HCT116 (cell line): ENCODE measurements around the gene HOOK1. TPM values are rescaled to one million over a fixed set of nuclear protein-coding genes. Genes with fewer than 3 reads are reported as not detected.

Experiments
- ATAC-seq: fragments of 200-7000 bp; cut with Tn5 transposase; 2 replicates; pipeline ENCODE4 v1.9.1; 2020; ENCODE audit warnings: mild to moderate bottlenecking, moderate library complexity
- BruUV-seq: library from RNA; stranded (reverse); fragments of 400-500 nt; replicated peaks from 2 replicates; lab custom pipeline; 2021; lab: Mats Ljungman, UMichigan
- CTCF ChIA-PET: fragments of 300-600 bp; sonication (Branson Sonifier 250); formaldehyde crosslinking; loops from one replicate; lab custom pipeline; 2021; ENCODE audit warnings: antibody characterized with exemption; lab: Charles Lee
- POLR2A ChIA-PET: fragments of 300-600, 350-600 bp; sonication (Branson Sonifier 250); formaldehyde crosslinking; loops from one replicate; lab custom pipeline; 2021; ENCODE audit warnings: antibody characterized with exemption; lab: Charles Lee
- RAD21 ChIA-PET, 2 experiments: fragments of 300-600 bp; sonication (Branson Sonifier 250); formaldehyde crosslinking; loops; one replicate each; lab custom pipeline; 2023; ENCODE audit warnings: low total read pairs in 2 of 2; ENCODE audit not compliant: uncharacterized antibody in 2 of 2, unreplicated experiment in 2 of 2, low non-redundant PET in 1 of 2; lab: Charles Lee
- DNase-seq: peaks from one replicate; pipeline ENCODE4 v3.0.0-alpha.2; 2010; ENCODE audit warnings: low read depth, low spot score
- H2AFZ ChIP-seq: fragments of 200-600 bp; shearing (Covaris generic), sonication (generic); 2 replicates; pipeline ENCODE4 v1.6.1; 2017; ENCODE audit warnings: low read depth, mixed run types, mixed read lengths, antibody characterized with exemption, low read length; ENCODE audit not compliant: poor library complexity, severe bottlenecking
- H3K27ac ChIP-seq: 2 replicates; pipeline ENCODE4 v1.5.1; 2012; ENCODE audit warnings: low read depth, low read length
- H3K27me3 ChIP-seq: fragments of 200-600 bp; sonication (generic); 2 replicates; pipeline ENCODE4 v1.6.1; 2016; ENCODE audit warnings: mixed run types, low read length, mixed read lengths; ENCODE audit not compliant: insufficient read depth
- H3K36me3 ChIP-seq, 2 experiments: fragments of 200-500 bp in 1 of 2; fragments of 200-600 bp in 1 of 2; sonication (Bioruptor generic) in 1 of 2; sonication (generic) in 1 of 2; 2 replicates each; pipeline versions ENCODE4 v1.5.1 to v1.6.1; 2014 to 2016; ENCODE audit warnings: low read length in 2 of 2, inconsistent platforms in 1 of 2, mixed read lengths in 1 of 2, mixed run types in 1 of 2; ENCODE audit not compliant: insufficient read depth in 2 of 2, control insufficient read depth in 1 of 2
- H3K4me1 ChIP-seq, 2 experiments: fragments of 200-600 bp in 1 of 2; sonication (generic) in 1 of 2; 2 replicates each; pipeline versions ENCODE4 v1.5.1 to v1.6.1; 2012 to 2017; ENCODE audit warnings: low read length in 2 of 2, inconsistent platforms in 1 of 2, mild to moderate bottlenecking in 1 of 2, mixed read lengths in 1 of 2, mixed run types in 1 of 2, moderate library complexity in 1 of 2; ENCODE audit not compliant: insufficient read depth in 2 of 2, control insufficient read depth in 1 of 2
- H3K4me2 ChIP-seq: fragments of 200-600 bp; sonication (generic); 2 replicates; pipeline ENCODE4 v1.6.1; 2017; ENCODE audit warnings: mixed run types, low read length, mixed read lengths
- H3K4me3 ChIP-seq, 2 experiments: fragments of 200-600 bp in 1 of 2; sonication (generic) in 1 of 2; replicated peaks in 1 of 2; 2 replicates each; pipeline ENCODE4 v1.5.1; 2011 to 2016; ENCODE audit warnings: low read length in 2 of 2, control low read depth in 1 of 2, low read depth in 1 of 2, mild to moderate bottlenecking in 1 of 2, mixed read lengths in 1 of 2, mixed run types in 1 of 2
- H3K79me2 ChIP-seq: fragments of 200-600 bp; sonication (generic); 2 replicates; pipeline ENCODE4 v1.6.1; 2017; ENCODE audit warnings: mild to moderate bottlenecking, mixed run types, low read length, moderate library complexity, mixed read lengths; ENCODE audit not compliant: insufficient read depth
- H3K9ac ChIP-seq: fragments of 200-600 bp; sonication (generic); 2 replicates; pipeline ENCODE4 v1.6.1; 2016; ENCODE audit warnings: low read length, mixed read lengths
- H3K9me2 ChIP-seq: fragments of 200-600 bp; sonication (generic), shearing (Covaris generic); 2 replicates; pipeline ENCODE4 v1.6.1; 2017; ENCODE audit warnings: mixed run types, mild to moderate bottlenecking, moderate library complexity; ENCODE audit not compliant: insufficient read depth
- H3K9me3 ChIP-seq, 2 experiments: fragments of 200-500 bp in 1 of 2; fragments of 200-600 bp in 1 of 2; sonication (Bioruptor generic) in 1 of 2; sonication (generic) in 1 of 2; 2 replicates each; pipeline ENCODE4 v1.6.1; 2014 to 2017; ENCODE audit warnings: low read length in 2 of 2, mixed read lengths in 2 of 2, inconsistent platforms in 1 of 2, low read depth in 1 of 2, mild to moderate bottlenecking in 1 of 2, mixed run types in 1 of 2, moderate library complexity in 1 of 2; ENCODE audit not compliant: control insufficient read depth in 1 of 2, insufficient read depth in 1 of 2
- H4K20me1 ChIP-seq: fragments of 200-600 bp; sonication (generic), shearing (Covaris generic); 2 replicates; pipeline ENCODE4 v1.6.1; 2017; ENCODE audit warnings: mixed run types, mild to moderate bottlenecking, moderate library complexity; ENCODE audit not compliant: insufficient read depth
- EGR1 ChIP-seq: IDR thresholded peaks from 2 replicates; pipeline ENCODE4 v1.6.1; 2012; ENCODE audit warnings: low read depth
- EZH2 ChIP-seq: fragments of 200-600 bp; sonication (generic); IDR thresholded peaks from 2 replicates; pipeline ENCODE4 v1.6.1; 2017; ENCODE audit warnings: antibody characterized with exemption, mixed run types
- JUND ChIP-seq: IDR thresholded peaks from 2 replicates; pipeline ENCODE4 v1.6.1; 2012
- ZFX ChIP-seq: fragments of 450-650 bp; IDR thresholded peaks from 2 replicates; pipeline ENCODE4 v1.6.1; 2017
- ZNF274 ChIP-seq: fragments of 200-500 bp; sonication (Bioruptor generic); IDR thresholded peaks from 2 replicates; pipeline ENCODE4 v1.6.1; 2014; ENCODE audit warnings: mild to moderate bottlenecking, low read depth, low read length, inconsistent platforms
- intact Hi-C: fragments of 100-400 bp; cut with micrococcal nuclease; formaldehyde crosslinking; loops from 2 replicates; pipeline ENCODE4 v1.10.0; 2022
- total RNA-seq: library from RNA; stranded (reverse); gene quantifications from one replicate; pipeline ENCODE4 v1.2.1, GENCODE V29; 2021; ENCODE audit not compliant: unreplicated experiment
- TF ChIP-seq, protein P1 (sequence below): IDR thresholded peaks from 2 replicates; pipeline ENCODE4 v1.6.1; 2012
- TF ChIP-seq, protein P2 (sequence below): IDR thresholded peaks from 2 replicates; pipeline ENCODE4 v1.6.1; 2012; ENCODE audit warnings: low read depth

HOOK1 gene
- total RNA-seq, 1 experiment from 2014 or later, result 30.9 TPM

DNA sequence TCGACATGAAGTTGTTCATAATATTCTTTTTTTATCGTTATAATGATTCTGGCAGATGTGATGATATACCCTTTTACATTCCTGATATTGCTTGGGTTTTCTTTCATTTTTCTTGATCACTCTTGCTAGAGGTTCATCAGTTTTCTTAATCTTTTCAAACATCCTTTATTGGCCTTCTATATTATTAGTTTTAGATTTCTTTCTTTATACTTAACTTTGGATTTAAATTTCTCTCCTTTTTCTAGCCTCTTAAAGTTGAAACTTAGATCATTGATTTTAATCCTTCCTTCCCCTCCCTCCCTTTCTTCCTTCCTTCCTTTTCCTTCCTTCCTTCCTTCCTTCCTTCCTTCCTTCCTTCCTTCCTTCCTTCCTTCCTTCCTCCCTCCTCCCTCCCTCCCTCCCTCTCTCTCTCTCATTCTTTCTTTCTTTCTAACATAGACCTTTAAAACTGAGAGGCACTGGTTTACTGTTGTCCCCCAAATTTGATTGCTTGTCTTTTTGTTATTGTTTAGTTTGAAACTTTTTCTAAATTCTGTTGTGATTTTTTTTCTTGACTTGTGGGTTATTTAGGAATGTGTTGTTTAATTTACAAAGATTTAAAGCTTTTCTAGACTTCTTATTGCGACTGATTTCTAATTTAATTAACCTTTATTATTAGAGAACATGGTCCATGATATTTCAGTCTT, 31.6 kb downstream of the HOOK1 start:
- POLR2A ChIA-PET, result no interaction called here

More for the DNA sequence above, 31.6 kb downstream of the HOOK1 start:
- CTCF ChIA-PET, result no interaction called here
- Histone ChIP-seq H3K27me3 (no peaks in the 10 kb centered on the region), H4K20me1 (no peaks in the 10 kb centered on the region), H3K79me2 (no peaks in the 10 kb centered on the region), H2AFZ (no peak overlapping the region), H3K9me2 (no peaks in the 10 kb centered on the region), H3K36me3 (peaks cover 6 to 16% of the 10 kb centered on the region in 2 experiments; a peak in 2 of 4 replicates), H3K9me3 (no peaks in the 10 kb centered on the region), H3K27ac (no peak overlapping the region), H3K4me3 (no peak overlapping the region), H3K4me2 (no peak overlapping the region), H3K9ac (no peak overlapping the region), H3K4me1 (no peaks in the 10 kb centered on the region)
- ATAC-seq (no peak), DNase-seq (no peak)
- RAD21 ChIA-PET, result no interaction called here
- intact Hi-C loops, result no loop called here
- TF ChIP-seq, protein P1, sequence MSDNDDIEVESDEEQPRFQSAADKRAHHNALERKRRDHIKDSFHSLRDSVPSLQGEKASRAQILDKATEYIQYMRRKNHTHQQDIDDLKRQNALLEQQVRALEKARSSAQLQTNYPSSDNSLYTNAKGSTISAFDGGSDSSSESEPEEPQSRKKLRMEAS, result no peak
- TF ChIP-seq, protein P2, sequence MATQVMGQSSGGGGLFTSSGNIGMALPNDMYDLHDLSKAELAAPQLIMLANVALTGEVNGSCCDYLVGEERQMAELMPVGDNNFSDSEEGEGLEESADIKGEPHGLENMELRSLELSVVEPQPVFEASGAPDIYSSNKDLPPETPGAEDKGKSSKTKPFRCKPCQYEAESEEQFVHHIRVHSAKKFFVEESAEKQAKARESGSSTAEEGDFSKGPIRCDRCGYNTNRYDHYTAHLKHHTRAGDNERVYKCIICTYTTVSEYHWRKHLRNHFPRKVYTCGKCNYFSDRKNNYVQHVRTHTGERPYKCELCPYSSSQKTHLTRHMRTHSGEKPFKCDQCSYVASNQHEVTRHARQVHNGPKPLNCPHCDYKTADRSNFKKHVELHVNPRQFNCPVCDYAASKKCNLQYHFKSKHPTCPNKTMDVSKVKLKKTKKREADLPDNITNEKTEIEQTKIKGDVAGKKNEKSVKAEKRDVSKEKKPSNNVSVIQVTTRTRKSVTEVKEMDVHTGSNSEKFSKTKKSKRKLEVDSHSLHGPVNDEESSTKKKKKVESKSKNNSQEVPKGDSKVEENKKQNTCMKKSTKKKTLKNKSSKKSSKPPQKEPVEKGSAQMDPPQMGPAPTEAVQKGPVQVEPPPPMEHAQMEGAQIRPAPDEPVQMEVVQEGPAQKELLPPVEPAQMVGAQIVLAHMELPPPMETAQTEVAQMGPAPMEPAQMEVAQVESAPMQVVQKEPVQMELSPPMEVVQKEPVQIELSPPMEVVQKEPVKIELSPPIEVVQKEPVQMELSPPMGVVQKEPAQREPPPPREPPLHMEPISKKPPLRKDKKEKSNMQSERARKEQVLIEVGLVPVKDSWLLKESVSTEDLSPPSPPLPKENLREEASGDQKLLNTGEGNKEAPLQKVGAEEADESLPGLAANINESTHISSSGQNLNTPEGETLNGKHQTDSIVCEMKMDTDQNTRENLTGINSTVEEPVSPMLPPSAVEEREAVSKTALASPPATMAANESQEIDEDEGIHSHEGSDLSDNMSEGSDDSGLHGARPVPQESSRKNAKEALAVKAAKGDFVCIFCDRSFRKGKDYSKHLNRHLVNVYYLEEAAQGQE, result no peak
- TF ChIP-seq EZH2, result no peak
- no peak for TF ChIP-seq EGR1
- no peak for TF ChIP-seq ZNF274
- no peak for TF ChIP-seq JUND
- no peak for TF ChIP-seq ZFX
- BruUV-seq, result no TSS peak
